Endothelial cell of umbilical vein (primary cell): ENCODE measurements around the gene OR51D1. TPM values are rescaled to one million over a fixed set of nuclear protein-coding genes. Genes with fewer than 3 reads are reported as not detected.

Experiments used
- BruUV-seq: library from RNA; stranded (reverse); fragments of 400-500 nt; replicated peaks from 2 replicates; lab custom pipeline; 2021; lab: Mats Ljungman, UMichigan
- CTCF ChIA-PET: fragments of 300-600, 350-600 bp; sonication (Branson Sonifier 250); formaldehyde crosslinking; loops from one replicate; lab custom pipeline; 2021; ENCODE audit warnings: antibody characterized with exemption, inconsistent platforms; lab: Charles Lee
- POLR2A ChIA-PET: fragments of 300-600, 350-600 bp; sonication (Branson Sonifier 250); formaldehyde crosslinking; loops from one replicate; lab custom pipeline; 2021; ENCODE audit warnings: antibody characterized with exemption, inconsistent platforms; lab: Charles Lee
- DNase-seq: peaks from one replicate; pipeline ENCODE4 v3.0.0-alpha.2; 2011; ENCODE audit warnings: low read depth, low spot score
- FAIRE-seq: peaks from 2 replicates; lab custom pipeline; 2011; peaks lifted over from hg19 to GRCh38; lab: Jason Lieb, UNC
- H2AFZ ChIP-seq: 2 replicates; pipeline ENCODE4 v1.6.0; 2012; ENCODE audit warnings: low read depth, low read length, control low read depth, inconsistent platforms
- H3K27ac ChIP-seq: 2 replicates; pipeline ENCODE4 v1.5.1; 2011; ENCODE audit warnings: low read depth, mild to moderate bottlenecking, control low read depth, low read length, moderate library complexity; ENCODE audit not compliant: insufficient read depth
- H3K27me3 ChIP-seq, 2 experiments: 2 replicates each; pipeline versions ENCODE4 v1.6.0 to v1.6.1; 2011; ENCODE audit warnings: low read length in 2 of 2, mixed read lengths in 1 of 2; ENCODE audit not compliant: control insufficient read depth in 2 of 2, insufficient read depth in 2 of 2
- H3K36me3 ChIP-seq, 2 experiments: 2 replicates in 1 of 2; 3 replicates in 1 of 2; pipeline ENCODE4 v1.5.1; 2011; ENCODE audit warnings: low read length in 2 of 2, mild to moderate bottlenecking in 1 of 2, moderate library complexity in 1 of 2; ENCODE audit not compliant: control insufficient read depth in 2 of 2, insufficient read depth in 2 of 2; ENCODE audit errors: extremely low read depth in 1 of 2
- H3K4me1 ChIP-seq: 3 replicates; pipeline ENCODE4 v1.5.1; 2011; ENCODE audit warnings: mild to moderate bottlenecking, low read length; ENCODE audit not compliant: control insufficient read depth, insufficient read depth; ENCODE audit errors: extremely low read depth
- H3K4me2 ChIP-seq: 2 replicates; pipeline ENCODE4 v1.6.1; 2011; ENCODE audit warnings: low read length, control low read depth, mixed read lengths; ENCODE audit not compliant: insufficient read depth
- H3K4me3 ChIP-seq, 3 experiments: fragments of 200-600 bp in 1 of 3; sonication (generic), shearing (Covaris generic) in 1 of 3; replicated peaks in 1 of 3; 2 replicates each; pipeline ENCODE4 v1.5.1; 2011 to 2016; ENCODE audit warnings: control low read depth in 3 of 3, low read length in 3 of 3, mild to moderate bottlenecking in 2 of 3, inconsistent platforms in 1 of 3, low read depth in 1 of 3, moderate library complexity in 1 of 3; ENCODE audit not compliant: insufficient read depth in 1 of 3
- H3K79me2 ChIP-seq: 2 replicates; pipeline ENCODE4 v1.6.0; 2012; ENCODE audit warnings: low read length, inconsistent platforms; ENCODE audit not compliant: control insufficient read depth, insufficient read depth
- H3K9ac ChIP-seq: replicated peaks from 2 replicates; pipeline ENCODE3; 2011; ENCODE audit warnings: low read length, control low read depth; ENCODE audit not compliant: insufficient read depth; ENCODE audit errors: extremely low read depth
- H3K9me1 ChIP-seq: replicated peaks from 3 replicates; pipeline ENCODE4 v1.6.0; 2011; ENCODE audit warnings: mild to moderate bottlenecking, low read length; ENCODE audit not compliant: control insufficient read depth, insufficient read depth; ENCODE audit errors: extremely low read depth
- H3K9me3 ChIP-seq: replicated peaks from 2 replicates; pipeline ENCODE4 v1.5.1; 2012; ENCODE audit warnings: low read length, inconsistent platforms; ENCODE audit not compliant: control insufficient read depth, insufficient read depth
- H4K20me1 ChIP-seq: replicated peaks from 2 replicates; pipeline ENCODE3; 2011; ENCODE audit warnings: mild to moderate bottlenecking, low read length; ENCODE audit not compliant: control insufficient read depth, insufficient read depth; ENCODE audit errors: extremely low read depth
- EZH2 ChIP-seq: IDR thresholded peaks from 2 replicates; pipeline ENCODE4 v1.6.1; 2012; ENCODE audit warnings: borderline replicate concordance, low read depth, mild to moderate bottlenecking, moderate library complexity, low read length, inconsistent platforms; ENCODE audit not compliant: severe bottlenecking
- FOS ChIP-seq: IDR thresholded peaks from 2 replicates; pipeline ENCODE4 v1.6.1; 2011; ENCODE audit warnings: mild to moderate bottlenecking, low read length, moderate library complexity, borderline replicate concordance; ENCODE audit not compliant: insufficient read depth
- GATA2 ChIP-seq: IDR thresholded peaks from 2 replicates; pipeline ENCODE4 v1.7.0; 2011; ENCODE audit warnings: low read depth, mild to moderate bottlenecking, moderate library complexity, mixed read lengths, low read length; ENCODE audit not compliant: insufficient read length, insufficient read depth
- JUN ChIP-seq: IDR thresholded peaks from 2 replicates; pipeline ENCODE4 v1.6.1; 2011; ENCODE audit warnings: borderline replicate concordance, low read depth; ENCODE audit not compliant: insufficient read length, insufficient read depth
- POLR2A ChIP-seq: IDR thresholded peaks from 2 replicates; pipeline ENCODE4 v1.6.1; 2012; ENCODE audit warnings: low read depth, mild to moderate bottlenecking, control low read depth, low read length
- POLR2AphosphoS5 ChIP-seq: IDR thresholded peaks from 2 replicates; pipeline ENCODE4 v1.6.1; 2012; ENCODE audit warnings: low read depth, mild to moderate bottlenecking, control low read depth, low read length, moderate library complexity; ENCODE audit not compliant: insufficient read depth
- dilution Hi-C: fragments of 300-500 bp; cut with MboI; formaldehyde crosslinking; loops from one replicate; pipeline ENCODE4 v1.15.0; 2019; ENCODE audit warnings: low sequenced_read_pairs; ENCODE audit not compliant: extremely low pct_ligation_motif_present
- intact Hi-C: fragments of 100-400 bp; cut with micrococcal nuclease; formaldehyde crosslinking; loops from one replicate; pipeline ENCODE4 v1.10.0; 2022
- polyA plus RNA-seq, 4 experiments: library from polyadenylated mRNA; depleted of rRNA in 3 of 4; stranded (reverse) in 3 of 4; unstranded in 1 of 4; fragments of >200 nt; gene quantifications; 2 replicates each; pipeline versions ENCODE4 v1.2.1 to v1.2.3, GENCODE V29; 2011 to 2012; ENCODE audit warnings: missing spikeins in 1 of 4
- total RNA-seq: library from RNA; stranded (reverse); gene quantifications from 2 replicates; pipeline ENCODE4 v1.2.3, GENCODE V29; 2021
- TF ChIP-seq, protein P1 (sequence below): IDR thresholded peaks from 2 replicates; pipeline ENCODE4 v1.6.1; 2011; ENCODE audit not compliant: insufficient read depth, insufficient read length
- TF ChIP-seq, protein P2 (sequence below), 2 donors: IDR thresholded peaks; 1 replicate in 1 of 2; 2 replicates in 1 of 2; pipeline ENCODE4 v1.5.1; 2011; ENCODE audit warnings: low read length in 2 of 2, mild to moderate bottlenecking in 2 of 2, moderate library complexity in 2 of 2, control low read depth in 1 of 2, inconsistent platforms in 1 of 2, low read depth in 1 of 2; ENCODE audit not compliant: insufficient read depth in 1 of 2; ENCODE audit errors: extremely low read depth in 1 of 2

The OR51D1 gene
- total and polyA plus RNA-seq, 2 donors (not counting 3 experiments of a cell fraction or from before 2014, with no cell fraction given) = not detected

DNA sequence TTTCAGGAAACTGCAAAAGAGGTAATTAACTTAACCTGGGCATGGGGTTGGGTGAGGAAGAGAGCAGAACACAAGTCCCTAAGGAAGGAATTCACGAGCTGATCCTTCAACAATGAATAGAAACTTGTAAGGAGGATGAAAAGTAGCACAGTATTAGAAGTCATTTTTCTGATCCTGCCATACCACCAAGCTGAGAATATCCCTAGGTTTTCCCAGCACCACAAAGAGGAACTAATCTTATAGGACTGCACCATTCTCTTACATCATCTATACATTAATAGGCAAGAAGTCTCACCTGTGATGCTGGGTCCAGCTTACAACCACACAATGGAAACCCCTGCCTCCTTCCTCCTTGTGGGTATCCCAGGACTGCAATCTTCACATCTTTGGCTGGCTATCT is 43.5 kb upstream of the OR51D1 start, which contains the start of gene OR52I1:
Gene OR52I1, plus strand, starts transcription at position 301 of the 400 bp plus-strand sequence. Its CDS starts 0 bp downstream, at position 301.
- intact Hi-C loops (no loop called here), dilution Hi-C loops (no loop called here)
- H4K20me1 ChIP-seq = no peaks in the 10 kb centered on the region
- CTCF ChIA-PET = interaction anchor here (1.1 kb wide), 2 partner anchors 11 to 407 kb away, joined by 3 read pairs; no protein-coding TSS in a partner anchor
- no peak within 1 kb of the TSS for H3K4me3 ChIP-seq
- no peaks in the 10 kb centered on the region for H3K9me1 ChIP-seq
- H3K27ac ChIP-seq = no peak within 1 kb of the TSS
- POLR2A ChIA-PET = no interaction called here
- no peak for TF ChIP-seq GATA2
- TF ChIP-seq POLR2AphosphoS5 = no peak
- TF ChIP-seq FOS = no peak
- TF ChIP-seq EZH2 = no peak
- no peak for TF ChIP-seq POLR2A
- no peak for TF ChIP-seq JUN
- TF ChIP-seq, protein P1, sequence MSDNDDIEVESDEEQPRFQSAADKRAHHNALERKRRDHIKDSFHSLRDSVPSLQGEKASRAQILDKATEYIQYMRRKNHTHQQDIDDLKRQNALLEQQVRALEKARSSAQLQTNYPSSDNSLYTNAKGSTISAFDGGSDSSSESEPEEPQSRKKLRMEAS = no peak
- TF ChIP-seq, protein P2, sequence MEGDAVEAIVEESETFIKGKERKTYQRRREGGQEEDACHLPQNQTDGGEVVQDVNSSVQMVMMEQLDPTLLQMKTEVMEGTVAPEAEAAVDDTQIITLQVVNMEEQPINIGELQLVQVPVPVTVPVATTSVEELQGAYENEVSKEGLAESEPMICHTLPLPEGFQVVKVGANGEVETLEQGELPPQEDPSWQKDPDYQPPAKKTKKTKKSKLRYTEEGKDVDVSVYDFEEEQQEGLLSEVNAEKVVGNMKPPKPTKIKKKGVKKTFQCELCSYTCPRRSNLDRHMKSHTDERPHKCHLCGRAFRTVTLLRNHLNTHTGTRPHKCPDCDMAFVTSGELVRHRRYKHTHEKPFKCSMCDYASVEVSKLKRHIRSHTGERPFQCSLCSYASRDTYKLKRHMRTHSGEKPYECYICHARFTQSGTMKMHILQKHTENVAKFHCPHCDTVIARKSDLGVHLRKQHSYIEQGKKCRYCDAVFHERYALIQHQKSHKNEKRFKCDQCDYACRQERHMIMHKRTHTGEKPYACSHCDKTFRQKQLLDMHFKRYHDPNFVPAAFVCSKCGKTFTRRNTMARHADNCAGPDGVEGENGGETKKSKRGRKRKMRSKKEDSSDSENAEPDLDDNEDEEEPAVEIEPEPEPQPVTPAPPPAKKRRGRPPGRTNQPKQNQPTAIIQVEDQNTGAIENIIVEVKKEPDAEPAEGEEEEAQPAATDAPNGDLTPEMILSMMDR (IDR thresholded peaks at IDR 0.05; ENCODE audit: extremely low read depth in 1 of 2, insufficient read depth in 1 of 2, low read depth in 1 of 2, low read length in 2 of 2) = no peak
- H3K36me3 ChIP-seq = no peaks in the 10 kb centered on the region
- H3K79me2 ChIP-seq = no peaks in the 10 kb centered on the region
- no peak within 1 kb of the TSS for H2AFZ ChIP-seq
- no peak within 1 kb of the TSS for H3K4me2 ChIP-seq
- no peaks in the 10 kb centered on the region for H3K27me3 ChIP-seq
- BruUV-seq = no TSS peak
- no peak for FAIRE-seq
- DNase-seq = no peak
- no peaks in the 10 kb centered on the region for H3K9me3 ChIP-seq
- H3K4me1 ChIP-seq = no peaks in the 10 kb centered on the region
- no peak within 1 kb of the TSS for H3K9ac ChIP-seq
